K562 (cell line): ENCODE measurements around the gene RNF166. TPM values are rescaled to one million over a fixed set of nuclear protein-coding genes. Genes with fewer than 3 reads are reported as not detected.

Experiments used
- ZNF407 ChIP-seq: fragments of 450-650 bp; IDR thresholded peaks from 2 replicates; pipeline ENCODE4 v1.6.1; 2016; ENCODE audit warnings: low read depth
- polyA plus RNA-seq, 8 experiments: library from polyadenylated mRNA; depleted of rRNA in 4 of 8; stranded (reverse) in 5 of 8; unstranded in 3 of 8; fragments of >200 nt; fragmentation: Nextera tagmentation in 2 of 8; fragmentation: Illumina TruSeq in 1 of 8; extraction: Ambion mirVana in 2 of 8; extraction: Trizol in 1 of 8; gene quantifications; 2 replicates each; pipeline versions ENCODE4 v1.2.1 to v1.2.3, GENCODE V29; 2011 to 2014; ENCODE audit warnings: inconsistent platforms in 1 of 8, missing spikeins in 1 of 8
- total RNA-seq, 7 experiments: library from RNA; depleted of rRNA in 6 of 7; stranded (reverse); fragments of >200 nt in 6 of 7; fragmentation: Illumina TruSeq in 2 of 7; extraction: Trizol in 2 of 7; gene quantifications; 2 replicates each; pipeline versions ENCODE4 v1.2.1 to v1.2.3, GENCODE V29; 2011 to 2021; ENCODE audit warnings: low replicate concordance in 1 of 7

RNF166 gene
- total and polyA plus RNA-seq, 9 of the 15 experiments (the other 6 are each of a cell fraction or from before 2014, with no cell fraction given): 0.56 to 60.3 (median 19.5) TPM

- TF ChIP-seq ZNF407: no peak
- TF ChIP-seq, all 486 proteins: peak for 3
These were observed 5.6 kb upstream of the RNF166 start (continued) for GRCh38 chr16:88711750-88712340.
